KMS-11 (cell line): ENCODE measurements around the gene CCL21.

Experiments used
- H2AFZ ChIP-seq: fragments of 200-600 bp; sonication (generic); 2 replicates; pipeline ENCODE4 v1.6.1; 2016; ENCODE audit warnings: antibody characterized with exemption, mixed run types, low read depth
- H3K27ac ChIP-seq: fragments of 200-600 bp; sonication (generic); 2 replicates; pipeline ENCODE4 v1.6.1; 2016; ENCODE audit warnings: mild to moderate bottlenecking, mixed run types
- H3K27me3 ChIP-seq: fragments of 200-600 bp; sonication (generic); 2 replicates; pipeline ENCODE4 v1.6.1; 2017; ENCODE audit warnings: mild to moderate bottlenecking, low read depth, mixed run types, moderate library complexity; ENCODE audit not compliant: insufficient read depth
- H3K36me3 ChIP-seq: fragments of 200-600 bp; sonication (generic); 2 replicates; pipeline ENCODE4 v1.6.1; 2017; ENCODE audit warnings: mild to moderate bottlenecking, mixed run types; ENCODE audit not compliant: insufficient read depth
- H3K4me1 ChIP-seq: fragments of 200-600 bp; sonication (generic); 2 replicates; pipeline ENCODE4 v1.6.1; 2016; ENCODE audit warnings: mild to moderate bottlenecking, low read depth, mixed run types; ENCODE audit not compliant: poor library complexity, severe bottlenecking
- H3K4me2 ChIP-seq: fragments of 200-600 bp; sonication (generic); 2 replicates; pipeline ENCODE4 v1.7.0; 2016; ENCODE audit warnings: mild to moderate bottlenecking, mixed run types
- H3K4me3 ChIP-seq: fragments of 200-600 bp; sonication (generic); IDR thresholded peaks from 2 replicates; pipeline ENCODE4 v1.6.1; 2017; ENCODE audit warnings: low read depth, low read length, mixed read lengths; ENCODE audit not compliant: insufficient read depth
- H3K79me2 ChIP-seq: fragments of 200-600 bp; sonication (generic); 2 replicates; pipeline ENCODE4 v1.6.1; 2016; ENCODE audit warnings: low read depth, mixed run types; ENCODE audit not compliant: insufficient read depth
- H3K9ac ChIP-seq: fragments of 200-600 bp; sonication (generic); 2 replicates; pipeline ENCODE4 v1.6.1; 2016; ENCODE audit warnings: mild to moderate bottlenecking, mixed run types
- H4K20me1 ChIP-seq: fragments of 200-600 bp; sonication (generic); 2 replicates; pipeline ENCODE4 v1.6.1; 2016; ENCODE audit warnings: mild to moderate bottlenecking, mixed run types; ENCODE audit not compliant: insufficient read depth
- CTCF ChIP-seq: fragments of 200-600 bp; sonication (generic); conservative IDR thresholded peaks from 2 replicates; pipeline ENCODE4 v1.6.1; 2017; ENCODE audit warnings: low read depth, mild to moderate bottlenecking, antibody characterized with exemption, low read length, moderate library complexity, mixed read lengths

Gene CCL21

GRCh38 chr9:34685591-34685990, 24.3 kb downstream of the CCL21 start:
- no peak overlapping the region for H3K4me2 ChIP-seq
- H3K36me3 ChIP-seq: no peaks in the 10 kb centered on the region
- H4K20me1 ChIP-seq: no peaks in the 10 kb centered on the region

GRCh38 chr9:34684816-34685215, 25.1 kb downstream of the CCL21 start:
- Histone ChIP-seq H3K27ac (no peak overlapping the region), H3K36me3 (no peaks in the 10 kb centered on the region), H3K79me2 (no peaks in the 10 kb centered on the region), H3K4me3 (no peak overlapping the region), H3K9ac (no peak overlapping the region), H3K27me3 (no peaks in the 10 kb centered on the region), H4K20me1 (no peaks in the 10 kb centered on the region), H3K4me1 (no peaks in the 10 kb centered on the region), H3K4me2 (no peak overlapping the region), H2AFZ (no peak overlapping the region)
- no peak for TF ChIP-seq CTCF

More at GRCh38 chr9:34685591-34685990, 24.3 kb downstream of the CCL21 start:
- H3K27ac ChIP-seq: no peak overlapping the region
- H3K79me2 ChIP-seq: no peaks in the 10 kb centered on the region
- no peak for TF ChIP-seq CTCF
- H3K4me3 ChIP-seq: no peak overlapping the region
- H3K4me1 ChIP-seq: no peaks in the 10 kb centered on the region
- no peak overlapping the region for H2AFZ ChIP-seq
- no peaks in the 10 kb centered on the region for H3K27me3 ChIP-seq
- H3K9ac ChIP-seq: no peak overlapping the region

- TF ChIP-seq CTCF: no peak
- H3K79me2 ChIP-seq: no peaks in the 10 kb centered on the region
- H4K20me1 ChIP-seq: no peaks in the 10 kb centered on the region
- H3K27me3 ChIP-seq: no peaks in the 10 kb centered on the region
- H3K9ac ChIP-seq: no peak overlapping the region
- no peak overlapping the region for H2AFZ ChIP-seq
- no peaks in the 10 kb centered on the region for H3K4me1 ChIP-seq
- H3K27ac ChIP-seq: no peak overlapping the region
- H3K4me2 ChIP-seq: no peak overlapping the region
- H3K36me3 ChIP-seq: no peaks in the 10 kb centered on the region
- H3K4me3 ChIP-seq: no peak overlapping the region
These were observed 25.8 kb downstream of the CCL21 start for GRCh38 chr9:34684145-34684544.

- no peak overlapping the region for H2AFZ ChIP-seq
- H4K20me1 ChIP-seq: no peaks in the 10 kb centered on the region
- H3K27ac ChIP-seq: no peak overlapping the region
- H3K79me2 ChIP-seq: no peaks in the 10 kb centered on the region
- no peak overlapping the region for H3K4me2 ChIP-seq
- H3K9ac ChIP-seq: no peak overlapping the region
- no peaks in the 10 kb centered on the region for H3K4me1 ChIP-seq
- no peak for TF ChIP-seq CTCF
- no peaks in the 10 kb centered on the region for H3K27me3 ChIP-seq
- no peak overlapping the region for H3K4me3 ChIP-seq
- H3K36me3 ChIP-seq: no peaks in the 10 kb centered on the region
These were observed 34.1 kb downstream of the CCL21 start for GRCh38 chr9:34675869-34676268.
